Glomerular endothelial cell (primary cell): Measurements from ENCODE around the gene AKR7A2. TPM values are rescaled to one million over a fixed set of nuclear protein-coding genes. Genes with fewer than 3 reads are reported as not detected.

Experiments
- DNase-seq: peaks from one replicate; pipeline ENCODE4 v3.0.0-alpha.2; 2011; ENCODE audit warnings: low read depth, low spot score; ENCODE audit errors: extremely low read depth
- total RNA-seq: library from RNA; depleted of rRNA; stranded (reverse); fragments of >200 nt; gene quantifications from 2 replicates; pipeline ENCODE4 v1.2.3, GENCODE V29; 2015

Gene AKR7A2
- 100.0 and 142 TPM in 2 replicates for total RNA-seq

- no peak for DNase-seq
Observed at GRCh38 chr1:19311931-19312781, at the start of gene AKR7A2, which contains the start of gene SLC66A1. TSS of gene AKR7A2 (minus strand) at chr1:19312144. CDS start at chr1:19312124, 20 bp downstream. TSS of gene SLC66A1 (plus strand) at chr1:19312326. CDS start at chr1:19317678, 5,352 bp downstream.

- DNase-seq: no peak
Observed at GRCh38 chr1:19360843-19361610, 49.1 kb upstream of the AKR7A2 start.

DNA sequence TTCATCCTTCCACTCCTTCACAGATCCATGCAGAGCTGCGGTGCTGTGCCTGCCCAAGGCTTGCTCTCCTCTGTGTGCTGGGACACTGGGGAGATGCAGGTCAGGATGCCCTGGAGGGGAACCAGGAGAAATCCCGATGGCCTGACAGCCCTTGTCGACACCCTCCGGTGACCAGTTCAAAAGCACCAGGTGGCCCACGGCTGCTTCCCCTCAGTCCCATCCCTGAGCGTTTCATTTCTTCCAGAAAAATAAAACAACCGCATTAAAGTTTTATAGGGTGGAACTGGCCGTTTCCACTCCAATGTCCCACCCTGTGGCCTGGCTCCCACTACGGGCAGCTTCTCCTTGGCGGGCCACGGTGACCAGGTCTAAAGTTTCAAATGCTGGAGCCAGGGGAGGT lies 48.5 kb upstream of the AKR7A2 start:
- DNase-seq: no peak

- no peak for DNase-seq
Observed at GRCh38 chr1:19360016-19360415, 48.1 kb upstream of the AKR7A2 start.

DNA sequence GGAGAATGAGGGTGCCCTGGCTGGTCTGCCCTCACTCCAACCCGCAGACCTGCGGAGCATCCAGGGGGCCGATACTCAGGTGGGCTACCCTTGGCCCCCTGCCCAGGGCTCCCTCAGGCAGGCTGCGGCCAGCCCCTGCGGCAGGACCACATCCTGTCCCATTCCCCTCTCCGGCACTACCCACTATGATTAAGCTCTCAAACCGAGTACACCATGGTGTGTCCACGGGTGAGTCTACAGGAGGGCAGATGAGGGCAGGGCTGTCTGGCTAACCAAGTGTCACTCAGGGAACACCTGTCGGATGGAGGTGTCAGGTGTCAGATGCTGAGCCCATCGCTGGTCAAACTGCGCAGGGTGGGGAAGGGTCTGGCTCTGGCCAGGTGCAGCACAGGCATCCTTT lies 47.4 kb upstream of the AKR7A2 start:
- DNase-seq: no peak

DNA sequence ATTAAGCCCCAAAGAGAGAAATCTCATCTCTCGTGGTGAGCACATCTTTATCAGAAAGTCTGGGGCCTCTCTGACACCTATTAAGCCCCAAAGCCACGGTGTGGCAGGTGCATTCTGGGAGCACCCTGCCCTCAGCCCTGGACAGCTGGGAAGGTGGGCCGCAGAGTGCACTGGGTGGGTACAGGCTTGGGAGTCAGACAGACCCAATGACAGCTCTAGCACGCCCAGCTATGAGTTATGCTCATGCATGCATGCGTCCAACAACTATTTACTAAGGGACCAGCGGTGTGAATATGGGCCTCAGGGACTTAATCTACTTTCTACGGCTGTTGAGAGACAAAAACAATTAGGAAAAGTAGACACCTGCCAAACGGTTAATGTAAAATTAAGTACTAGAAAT lies 46.8 kb upstream of the AKR7A2 start:
- no peak for DNase-seq

GRCh38 chr1:19357299-19357986 lies 45.5 kb upstream of the AKR7A2 start:
- DNase-seq: no peak

GRCh38 chr1:19356266-19356665 lies 44.3 kb upstream of the AKR7A2 start:
- DNase-seq: no peak

DNA sequence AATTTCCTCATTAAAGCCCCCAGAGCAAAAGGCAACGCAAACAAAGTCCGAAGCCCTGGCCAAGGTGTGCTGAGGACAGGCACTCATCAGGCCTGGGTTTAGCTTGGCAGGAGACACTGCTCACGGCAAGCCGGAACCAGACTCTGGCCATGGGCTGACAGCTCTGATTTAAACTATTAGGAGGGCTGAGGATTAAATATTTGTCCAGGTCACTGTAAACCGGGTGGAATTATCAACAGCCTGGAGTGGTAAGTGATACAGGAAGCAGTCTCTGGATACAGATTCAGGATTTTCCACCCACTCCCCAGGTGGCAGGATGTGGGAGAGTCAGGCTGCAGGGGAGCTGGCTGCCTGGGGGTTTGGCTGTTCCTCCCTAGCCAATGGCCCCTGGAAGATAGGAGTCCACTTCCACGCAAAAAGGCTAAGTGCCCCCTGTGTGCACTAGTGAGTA lies 42.6 kb upstream of the AKR7A2 start:
- no peak for DNase-seq

GRCh38 chr1:19353596-19353995 lies 41.7 kb upstream of the AKR7A2 start:
- no peak for DNase-seq

GRCh38 chr1:19352839-19353238 lies 40.9 kb upstream of the AKR7A2 start:
- DNase-seq: no peak

DNA sequence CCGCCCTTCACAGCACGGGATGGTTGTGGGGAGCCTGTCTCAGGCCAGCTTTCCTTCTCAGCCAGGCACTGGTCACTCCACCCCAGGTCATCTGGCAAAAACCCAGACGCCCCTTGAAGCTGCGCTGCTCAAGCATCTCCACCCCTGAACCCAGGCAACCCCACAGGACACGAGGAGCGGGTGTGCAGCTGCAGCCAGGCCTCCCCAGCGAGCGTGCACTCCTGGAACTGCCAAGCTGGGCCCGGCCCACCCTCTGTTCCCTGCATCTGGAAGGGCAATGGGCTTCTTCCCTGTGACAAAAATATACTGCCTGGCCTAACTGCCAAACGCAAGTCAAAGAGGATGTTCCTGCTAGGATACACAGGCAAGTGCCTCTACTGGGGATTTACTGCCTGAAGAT lies 39.9 kb upstream of the AKR7A2 start:
- DNase-seq: no peak

GRCh38 chr1:19350566-19350965 lies 38.6 kb upstream of the AKR7A2 start:
- no peak for DNase-seq

GRCh38 chr1:19349999-19350398 lies 38.1 kb upstream of the AKR7A2 start:
- no peak for DNase-seq

DNA sequence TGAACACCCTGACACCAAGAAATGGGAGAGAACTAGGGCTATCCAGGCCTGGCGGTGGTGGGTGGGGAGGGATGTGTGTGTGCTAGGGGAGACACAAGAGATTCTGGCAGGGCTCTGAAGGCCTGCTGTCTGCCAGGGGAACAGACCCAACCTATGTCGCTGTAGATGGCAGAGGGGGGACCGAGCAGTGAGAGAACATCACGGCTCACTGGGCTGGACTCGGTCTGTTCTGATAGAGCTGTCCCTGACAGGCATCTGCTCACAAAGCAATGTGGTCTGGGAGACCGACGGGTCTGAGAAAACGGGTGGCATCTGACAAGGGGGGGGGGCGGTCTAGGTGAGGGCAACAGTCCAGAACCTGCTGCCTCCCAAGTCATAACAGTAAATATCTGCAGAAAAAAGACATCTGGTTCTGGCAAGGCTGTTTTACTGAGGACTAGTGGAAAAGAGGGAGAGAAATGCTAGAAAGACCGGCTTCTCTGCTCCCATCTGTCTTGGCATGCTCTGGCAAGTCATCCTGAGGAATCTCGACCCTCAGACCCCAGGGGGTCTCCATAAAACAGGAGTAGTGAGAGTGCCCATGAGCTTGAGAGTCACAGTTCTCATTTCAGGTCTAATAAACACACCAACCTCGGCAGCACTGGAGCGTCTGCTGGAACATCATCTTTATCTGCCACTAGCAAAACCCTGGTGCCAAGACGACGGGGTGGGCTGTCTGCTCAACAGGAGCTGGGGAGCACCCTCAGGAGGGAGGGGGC lies 36.7 kb upstream of the AKR7A2 start:
- no peak for DNase-seq

GRCh38 chr1:19347533-19348172 lies 35.7 kb upstream of the AKR7A2 start:
- DNase-seq: no peak

DNA sequence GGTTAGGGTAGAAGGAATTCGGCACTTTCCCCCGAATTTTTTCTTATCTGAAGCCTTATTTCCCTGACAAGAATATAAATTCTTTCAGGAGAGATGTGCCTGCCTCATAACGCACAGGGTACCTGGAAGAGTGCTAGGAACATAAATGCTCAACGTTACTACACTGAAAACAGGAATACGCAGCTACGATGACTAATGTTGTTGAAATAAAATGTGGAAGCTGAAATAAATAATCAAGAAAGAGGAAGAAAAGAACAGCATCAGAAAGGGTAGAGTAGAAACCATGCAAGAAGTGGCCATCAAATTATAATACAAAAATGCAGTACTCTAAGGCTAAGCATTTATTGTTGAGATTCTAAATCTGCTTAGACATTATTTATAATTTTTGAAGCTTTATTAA lies 34.1 kb upstream of the AKR7A2 start:
- DNase-seq: no peak

- DNase-seq: no peak
Observed at GRCh38 chr1:19345391-19345790, 33.4 kb upstream of the AKR7A2 start.

DNA sequence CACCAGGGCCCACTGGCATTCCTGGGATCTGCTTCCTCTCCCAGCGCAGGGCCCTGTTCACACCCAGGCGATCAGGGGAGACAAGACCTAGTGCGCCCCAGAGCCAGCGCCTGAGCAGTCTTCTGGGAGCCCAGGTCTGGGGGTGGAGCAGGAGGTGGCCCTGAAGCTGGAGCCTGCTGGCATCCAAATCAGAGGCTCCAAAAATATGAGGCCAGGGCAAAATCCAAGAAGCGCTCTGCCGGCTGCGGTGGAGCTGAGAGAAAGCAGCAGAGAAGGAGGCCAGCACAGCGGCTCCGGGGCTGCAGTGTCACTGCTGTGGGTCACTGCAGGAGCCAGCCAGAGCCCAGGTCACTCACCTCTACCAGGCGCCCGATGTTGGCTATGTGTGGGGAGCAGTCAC lies 32.9 kb upstream of the AKR7A2 start:
- no peak for DNase-seq

DNA sequence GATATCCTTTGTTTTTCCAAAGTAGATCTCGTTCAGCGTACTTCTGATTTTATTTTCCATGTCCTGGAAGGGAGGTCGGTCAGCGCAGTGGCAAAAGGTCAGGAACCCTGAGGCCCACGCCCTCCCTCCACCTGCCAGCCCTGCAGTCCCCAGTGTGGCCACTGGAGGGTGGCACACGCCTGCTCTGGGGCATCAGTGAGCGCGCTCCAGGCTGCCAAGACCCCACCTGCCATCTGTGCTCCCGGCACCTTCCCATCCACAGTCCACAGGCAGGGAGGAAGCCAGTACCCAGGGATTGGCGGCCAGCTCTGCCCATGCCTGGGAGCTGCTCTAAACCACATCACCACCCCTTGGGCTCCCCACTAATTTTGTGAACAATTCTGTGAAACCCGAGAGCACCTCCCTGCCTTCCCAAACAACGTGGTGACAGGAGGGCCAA lies 32.4 kb upstream of the AKR7A2 start:
- DNase-seq: no peak
